ENCODE results near the gene ANKRD40.

- no peak for TF ChIP-seq CTCF (IDR thresholded peaks at IDR 0.05)
- no peak for TF ChIP-seq POLR2A (IDR thresholded peaks at IDR 0.05)
These were observed 48.5 kb downstream of the ANKRD40 start for GRCh38 chr17:50659179-50659578.
